ENCODE results near the gene USHBP1. TPM values are rescaled to one million over a fixed set of nuclear protein-coding genes. Genes with fewer than 3 reads are reported as not detected.

Gene USHBP1
- total and polyA plus RNA-seq, 2 of the 4 experiments (the other 2 are of a cell fraction): not detected

DNA sequence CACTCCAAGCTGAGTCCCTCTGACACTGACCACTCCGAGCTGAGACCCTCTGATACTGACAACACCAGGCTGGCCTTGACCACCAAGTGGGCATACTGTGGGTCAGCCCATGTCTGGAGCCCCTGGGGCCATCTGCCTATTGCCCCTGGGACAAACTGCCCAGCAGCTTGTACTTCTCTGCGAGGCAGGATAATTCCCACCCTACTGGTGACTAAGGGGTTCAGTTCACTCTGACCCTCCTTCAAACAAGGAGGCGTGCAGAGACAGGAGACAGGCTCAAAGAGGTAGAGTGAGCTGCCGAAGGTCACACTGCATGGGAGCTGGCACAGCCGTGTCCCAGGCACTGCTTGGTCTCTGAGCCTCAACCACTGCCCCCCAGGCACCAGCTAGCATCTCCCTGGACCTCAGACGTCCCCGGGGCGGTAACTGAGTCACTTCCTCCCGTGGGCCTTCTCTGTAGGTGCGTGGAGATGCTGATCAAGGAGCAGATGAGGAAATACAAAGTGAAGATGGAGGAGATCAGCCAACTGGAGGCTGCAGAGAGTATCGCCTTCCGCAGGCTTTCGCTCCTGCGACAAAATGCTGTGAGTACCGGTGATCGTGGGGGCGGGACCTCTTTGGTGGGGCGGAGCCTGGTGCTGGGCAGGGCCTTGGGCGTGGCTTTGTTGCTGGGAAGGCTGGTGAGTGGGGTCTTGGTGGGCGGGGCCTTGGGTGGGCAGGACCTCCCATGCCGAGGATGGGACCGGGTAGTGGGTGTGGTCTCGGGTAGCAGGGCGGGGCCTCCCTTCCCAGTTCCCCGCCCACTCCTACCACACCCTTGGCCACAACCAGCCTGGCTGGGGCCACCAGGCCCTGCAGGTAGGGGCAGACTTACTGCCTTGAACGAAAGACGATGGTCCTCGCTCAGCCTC is 55.2 kb downstream of the USHBP1 start:
- Histone ChIP-seq H3K9me1 (ENCODE audit: insufficient read depth, low read length) (peaks cover 8% of the 10 kb centered on the region), H3K4me3 (ENCODE audit: insufficient read depth, low read depth, low read length) (no peak overlapping the region), H2BK120ac (ENCODE audit: low read depth, low read length) (no peak overlapping the region), H3K4me2 (ENCODE audit: low read depth, low read length) (no peak overlapping the region), H2AK5ac (ENCODE audit: low read depth, low read length) (peak overlapping the region; percentile 56), H4K20me1 (ENCODE audit: insufficient read depth, low read length) (peaks cover 7% of the 10 kb centered on the region; the same call in 1 of the 2 replicates), H3K56ac (ENCODE audit: extremely low read depth, insufficient read depth, low read length) (no peak overlapping the region), H4K8ac (ENCODE audit: low read depth in 2 of 2, low read length in 2 of 2) (no peak overlapping the region), H2AK9ac (replicated peaks; ENCODE audit: low read depth, low read length, poor library complexity) (peak overlapping the region; percentile 72), H3K14ac (replicated peaks; ENCODE audit: low read depth, low read length) (no peak overlapping the region), H2BK20ac (ENCODE audit: low read depth, low read length) (no peak overlapping the region), H4K5ac (ENCODE audit: low read depth, low read length) (no peak overlapping the region), H2BK5ac (ENCODE audit: low read depth, low read length, poor library complexity, severe bottlenecking) (no peak overlapping the region), H3K36me3 (ENCODE audit: control insufficient read depth, insufficient read depth, low read length) (peaks cover 70% of the 10 kb centered on the region), H3K4me1 (ENCODE audit: control insufficient read depth, insufficient read depth, low read length) (peaks cover under 1% of the 10 kb centered on the region; the same call in 1 of the 2 replicates), H3K79me1 (ENCODE audit: low read depth in 1 of 2, low read length in 2 of 2) (peaks cover 2 to 24% of the 10 kb centered on the region in 2 experiments; a peak in 2 of 4 replicates), H2BK15ac (ENCODE audit: low read depth, low read length) (no peak overlapping the region), H3K18ac (ENCODE audit: low read depth, low read length) (no peak overlapping the region), H3K4ac (ENCODE audit: low read depth, low read length) (no peak overlapping the region), H4K91ac (ENCODE audit: insufficient read depth, low read depth, low read length) (no peak overlapping the region), H3K23ac (ENCODE audit: low read depth, low read length) (no peak overlapping the region), H3K27ac (ENCODE audit: insufficient read depth, low read length) (no peak overlapping the region), H2AFZ (replicated peaks; ENCODE audit: low read length, poor library complexity) (peak overlapping the region; percentile 67), H3K9ac (ENCODE audit: low read depth, low read length) (no peak overlapping the region), H3K27me3 (ENCODE audit: control insufficient read depth, insufficient read depth, low read length) (no peaks in the 10 kb centered on the region), H3K9me3 (ENCODE audit: control insufficient read depth, insufficient read depth, low read length) (no peaks in the 10 kb centered on the region)
- POLR2A ChIA-PET (ENCODE audit: unreplicated experiment): no interaction called here
- CTCF ChIA-PET: no interaction called here
- peak; percentile 59 for ATAC-seq (ENCODE audit: low read depth)
- TF ChIP-seq SMC3 (IDR thresholded peaks at IDR 0.05; ENCODE audit: low read depth, low read length): no peak
- TF ChIP-seq MXI1 (IDR thresholded peaks at IDR 0.05; ENCODE audit: borderline replicate concordance, low read depth, low read length): no peak
- TF ChIP-seq POLR2A (IDR thresholded peaks at IDR 0.05; ENCODE audit: low read depth, low read length): no peak
- no peak for TF ChIP-seq FOS (IDR thresholded peaks at IDR 0.05; ENCODE audit: low read depth, low read length)
- TF ChIP-seq CHD1 (IDR thresholded peaks at IDR 0.05; ENCODE audit: low read depth, low read length): no peak
- no peak for TF ChIP-seq MAZ (IDR thresholded peaks at IDR 0.05; ENCODE audit: borderline replicate concordance, low read depth, low read length)
- TF ChIP-seq, protein P1, sequence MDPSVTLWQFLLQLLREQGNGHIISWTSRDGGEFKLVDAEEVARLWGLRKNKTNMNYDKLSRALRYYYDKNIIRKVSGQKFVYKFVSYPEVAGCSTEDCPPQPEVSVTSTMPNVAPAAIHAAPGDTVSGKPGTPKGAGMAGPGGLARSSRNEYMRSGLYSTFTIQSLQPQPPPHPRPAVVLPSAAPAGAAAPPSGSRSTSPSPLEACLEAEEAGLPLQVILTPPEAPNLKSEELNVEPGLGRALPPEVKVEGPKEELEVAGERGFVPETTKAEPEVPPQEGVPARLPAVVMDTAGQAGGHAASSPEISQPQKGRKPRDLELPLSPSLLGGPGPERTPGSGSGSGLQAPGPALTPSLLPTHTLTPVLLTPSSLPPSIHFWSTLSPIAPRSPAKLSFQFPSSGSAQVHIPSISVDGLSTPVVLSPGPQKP (IDR thresholded peaks at IDR 0.05; ENCODE audit: borderline replicate concordance, low read depth, low read length): no peak
- TF ChIP-seq, protein P2, sequence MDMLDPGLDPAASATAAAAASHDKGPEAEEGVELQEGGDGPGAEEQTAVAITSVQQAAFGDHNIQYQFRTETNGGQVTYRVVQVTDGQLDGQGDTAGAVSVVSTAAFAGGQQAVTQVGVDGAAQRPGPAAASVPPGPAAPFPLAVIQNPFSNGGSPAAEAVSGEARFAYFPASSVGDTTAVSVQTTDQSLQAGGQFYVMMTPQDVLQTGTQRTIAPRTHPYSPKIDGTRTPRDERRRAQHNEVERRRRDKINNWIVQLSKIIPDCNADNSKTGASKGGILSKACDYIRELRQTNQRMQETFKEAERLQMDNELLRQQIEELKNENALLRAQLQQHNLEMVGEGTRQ (IDR thresholded peaks at IDR 0.05; ENCODE audit: low read depth, low read length): no peak
- TF ChIP-seq MAFK (IDR thresholded peaks at IDR 0.05; ENCODE audit: low read depth, low read length): no peak
- TF ChIP-seq RCOR1 (IDR thresholded peaks at IDR 0.05; ENCODE audit: insufficient replicate concordance, low read length): no peak
- TF ChIP-seq RFX5 (IDR thresholded peaks at IDR 0.05; ENCODE audit: low read depth, low read length): no peak
- no peak for TF ChIP-seq CEBPB (IDR thresholded peaks at IDR 0.05; ENCODE audit: low read depth, low read length)
- no TSS peak for BruUV-seq (replicated peaks)
- DNase-seq: peak; percentile 20
- dilution Hi-C loops (cut with HindIII; ENCODE audit: low sequenced_read_pairs, unreplicated experiment): no loop called here
- WGBS, 2 experiments (ENCODE audit: extremely low coverage in 2 of 2, insufficient read length in 1 of 2): 70% methylated on average over 2 of the region's 28 CpGs; no CpG with 5 or more reads in 1 of the 2 experiments
- in situ Hi-C loops (cut with MboI; ENCODE audit: low sequenced_read_pairs): loop anchor here (10.0 kb wide), 1 partner anchor 75 kb away; the partner anchor contains the start of gene ANKLE1
- intact Hi-C loops (cut with micrococcal nuclease): no loop called here
